K562 (cell line): ENCODE data around the gene TMED7. TPM values are rescaled to one million over a fixed set of nuclear protein-coding genes. Genes with fewer than 3 reads are reported as not detected.

ENCODE experiments used
- ARID4B ChIP-seq: sonication (generic); formaldehyde crosslinking; IDR thresholded peaks from 2 replicates; pipeline ENCODE4 v1.8.0; 2022; ENCODE audit warnings: mild to moderate bottlenecking, missing genetic modification reagents
- CREB5 ChIP-seq: fragments of 250-450 bp; sonication (Bioruptor Pico); IDR thresholded peaks from 2 replicates; pipeline ENCODE4 v1.5.0; 2020; ENCODE audit warnings: mild to moderate bottlenecking
- ESRRA ChIP-seq: fragments of 450-650 bp; IDR thresholded peaks from 2 replicates; pipeline ENCODE4 v1.6.1; 2014; ENCODE audit warnings: low read depth, mild to moderate bottlenecking, moderate library complexity, borderline replicate concordance
- EZH2 ChIP-seq: IDR thresholded peaks from 2 replicates; pipeline ENCODE4 v1.6.1; 2012; ENCODE audit warnings: low read depth, mild to moderate bottlenecking, inconsistent platforms, low read length, borderline replicate concordance
- FOSL1 ChIP-seq: fragments of 200-800 bp; sonication (Bioruptor generic); conservative IDR thresholded peaks from 2 replicates; pipeline ENCODE4 v1.6.1; 2016; ENCODE audit warnings: missing genetic modification characterization, missing compliant biosample characterization
- FUS ChIP-seq: fragments of 200-400 bp; formaldehyde crosslinking; optimal IDR thresholded peaks from 2 replicates; pipeline ENCODE3; 2017; ENCODE audit warnings: low read depth, low read length
- MAX ChIP-seq: sonication (generic); formaldehyde crosslinking; IDR thresholded peaks from 2 replicates; pipeline ENCODE4 v1.9.0; 2022; ENCODE audit warnings: mild to moderate bottlenecking, missing genetic modification reagents
- MYNN ChIP-seq, 2 experiments: sonication (generic); formaldehyde crosslinking in 1 of 2; IDR thresholded peaks; 2 replicates each; pipeline versions ENCODE4 v1.5.0 to v1.6.1; 2016 to 2020; ENCODE audit warnings: antibody characterized with exemption in 1 of 2, missing genetic modification reagents in 1 of 2
- RBM34 ChIP-seq: fragments of 200-400 bp; formaldehyde crosslinking; IDR thresholded peaks from 2 replicates; pipeline ENCODE4 v1.6.1; 2018; ENCODE audit warnings: low read length, borderline replicate concordance; ENCODE audit not compliant: insufficient read depth
- RFX1 ChIP-seq: fragments of 450-650 bp; IDR thresholded peaks from 2 replicates; pipeline ENCODE4 v1.6.1; 2016; ENCODE audit warnings: mild to moderate bottlenecking, moderate library complexity
- SMAD1 ChIP-seq: fragments of 150-350 bp; IDR thresholded peaks from 2 replicates; pipeline ENCODE4 v1.6.1; 2014; ENCODE audit warnings: low read length, low read depth; ENCODE audit not compliant: partially characterized antibody
- USF2 ChIP-seq: sonication (generic); formaldehyde crosslinking; IDR thresholded peaks from 2 replicates; pipeline ENCODE4 v1.5.0; 2020; ENCODE audit warnings: missing genetic modification reagents
- ZBTB7A ChIP-seq: IDR thresholded peaks from 2 replicates; pipeline ENCODE4 v1.6.1; 2011; ENCODE audit warnings: low read depth, mild to moderate bottlenecking, low read length, moderate library complexity, borderline replicate concordance; ENCODE audit not compliant: control insufficient read depth
- ZNF133 ChIP-seq: fragments of 250-450 bp; sonication (Bioruptor Pico); IDR thresholded peaks from 2 replicates; pipeline ENCODE4 v1.4.0; 2020; ENCODE audit warnings: mild to moderate bottlenecking
- ZNF398 ChIP-seq: fragments of 250-450 bp; sonication (Bioruptor Pico); IDR thresholded peaks from 2 replicates; pipeline ENCODE4 v1.8.0; 2021; ENCODE audit warnings: moderate library complexity, mild to moderate bottlenecking, inconsistent platforms
- polyA plus RNA-seq, 8 experiments: library from polyadenylated mRNA; depleted of rRNA in 4 of 8; stranded (reverse) in 5 of 8; unstranded in 3 of 8; fragments of >200 nt; fragmentation: Nextera tagmentation in 2 of 8; fragmentation: Illumina TruSeq in 1 of 8; extraction: Ambion mirVana in 2 of 8; extraction: Trizol in 1 of 8; gene quantifications; 2 replicates each; pipeline versions ENCODE4 v1.2.1 to v1.2.3, GENCODE V29; 2011 to 2014; ENCODE audit warnings: inconsistent platforms in 1 of 8, missing spikeins in 1 of 8
- total RNA-seq, 7 experiments: library from RNA; depleted of rRNA in 6 of 7; stranded (reverse); fragments of >200 nt in 6 of 7; fragmentation: Illumina TruSeq in 2 of 7; extraction: Trizol in 2 of 7; gene quantifications; 2 replicates each; pipeline versions ENCODE4 v1.2.1 to v1.2.3, GENCODE V29; 2011 to 2021; ENCODE audit warnings: low replicate concordance in 1 of 7

Gene TMED7
- total and polyA plus RNA-seq, 9 of the 15 experiments (the other 6 are each of a cell fraction or from before 2014, with no cell fraction given), result 15.9 to 93.4 (median 41.7) TPM

- no peak; the same call in 1 of the 2 replicates for TF ChIP-seq ARID4B (CRISPR knock-in tag)
- TF ChIP-seq MAX, result peak; percentile 80
- no peak for TF ChIP-seq CREB5 (CRISPR knock-in tag)
- TF ChIP-seq ZNF133 (CRISPR knock-in tag), result no peak
- TF ChIP-seq ESRRA, result peak; percentile 30; the same call in 1 of the 2 replicates
- TF ChIP-seq RBM34, result no peak
- TF ChIP-seq USF2 (CRISPR knock-in tag), result 0 out of 2 replicates have a peak, but pooled peaks have one; percentile 21
- TF ChIP-seq FOSL1 (tag), result no peak
- peak; percentile 72; the same call in 1 of the 2 replicates for TF ChIP-seq MYNN (IDR thresholded peaks at IDR 0.05)
- TF ChIP-seq MYNN (CRISPR knock-in tag; IDR thresholded peaks at IDR 0.05), result no peak
- peak; percentile 70 for TF ChIP-seq RFX1
- no peak for TF ChIP-seq FUS
- TF ChIP-seq EZH2, result no peak
- peak; percentile 78 for TF ChIP-seq ZBTB7A
- TF ChIP-seq ZNF398 (CRISPR knock-in tag), result no peak
- peak; percentile 32 for TF ChIP-seq SMAD1
Observed at GRCh38 chr5:115625579-115626444, at the start of gene TMED7 (continued).
